ENCODE data around the gene PRKAR2B.
"Not testable (repeated sequence)": the region's sequence is repeated elsewhere in the genome, so short reads cannot be mapped to it uniquely, and the experiment has no call there.

The PRKAR2B gene

GRCh38 chr7:107029061-107029763, 15.3 kb upstream of the PRKAR2B start:
- DNase-seq = no peak

- DNase-seq = no peak
These were observed 14.7 kb upstream of the PRKAR2B start for GRCh38 chr7:107029764-107030286.

- DNase-seq = no peak
These were observed 12.5 kb upstream of the PRKAR2B start for GRCh38 chr7:107032050-107032449.

DNA sequence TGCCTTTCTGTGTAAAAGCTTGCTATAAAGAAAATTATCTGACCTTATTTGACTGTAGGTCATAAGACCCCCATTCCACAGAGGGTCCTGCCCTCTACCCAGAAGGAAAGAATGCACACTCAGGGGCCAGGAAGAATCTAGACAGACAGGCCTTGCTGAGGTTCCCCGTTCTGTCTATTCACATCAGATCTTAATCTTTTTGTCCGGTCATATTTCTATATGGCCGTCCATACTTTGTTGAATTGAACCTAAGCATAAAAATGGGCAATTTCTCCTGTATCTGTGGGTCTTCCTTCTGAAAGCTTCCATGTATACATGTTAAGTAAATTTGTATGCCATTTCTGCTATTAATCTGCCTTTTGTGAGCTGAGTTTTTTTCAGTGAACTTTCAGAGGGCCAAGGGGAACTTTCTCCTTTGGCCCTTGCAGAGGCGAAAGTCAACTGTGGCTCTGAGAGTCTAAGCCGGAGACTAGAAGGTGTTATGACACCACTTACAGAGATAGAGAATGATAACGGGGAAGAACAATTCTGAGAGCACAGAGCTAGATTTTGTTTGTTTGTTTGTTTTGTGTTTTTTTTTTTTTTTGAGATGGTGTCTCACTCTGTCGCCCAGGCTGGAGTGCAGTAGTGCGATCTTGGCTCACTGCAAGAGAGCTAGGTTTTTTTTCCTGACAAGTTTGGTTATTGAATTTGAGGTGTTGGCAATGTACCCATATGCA, 11.6 kb upstream of the PRKAR2B start:
- no peak for DNase-seq

- no peak for DNase-seq
These were observed 10.0 kb upstream of the PRKAR2B start for GRCh38 chr7:107034553-107034952.

GRCh38 chr7:107035446-107035845, 9.1 kb upstream of the PRKAR2B start:
- DNase-seq = no peak

DNA sequence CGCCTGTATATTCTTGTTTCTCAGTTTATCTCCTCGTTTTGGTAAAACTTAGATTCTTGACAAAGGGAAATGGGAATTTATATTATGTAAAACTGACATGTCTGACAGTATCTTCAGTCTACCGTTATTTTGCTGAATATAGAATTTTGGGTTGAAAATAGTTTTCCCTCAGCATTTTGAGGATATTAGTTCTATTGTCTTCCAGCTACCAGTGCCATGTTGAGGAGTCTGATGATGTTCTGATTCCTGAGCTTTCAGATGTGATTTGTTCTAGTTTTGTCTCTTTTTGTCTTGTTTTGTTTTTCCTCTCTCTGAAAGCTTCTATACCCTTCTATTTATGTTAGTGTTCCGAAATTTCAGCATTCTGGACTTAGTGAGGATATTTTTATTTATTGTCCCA, 8.0 kb upstream of the PRKAR2B start:
- no peak for DNase-seq

- DNase-seq = no peak
These were observed 6.5 kb upstream of the PRKAR2B start for GRCh38 chr7:107037717-107038603.

GRCh38 chr7:107039199-107039900, 5.2 kb upstream of the PRKAR2B start:
- no peak for DNase-seq

DNA sequence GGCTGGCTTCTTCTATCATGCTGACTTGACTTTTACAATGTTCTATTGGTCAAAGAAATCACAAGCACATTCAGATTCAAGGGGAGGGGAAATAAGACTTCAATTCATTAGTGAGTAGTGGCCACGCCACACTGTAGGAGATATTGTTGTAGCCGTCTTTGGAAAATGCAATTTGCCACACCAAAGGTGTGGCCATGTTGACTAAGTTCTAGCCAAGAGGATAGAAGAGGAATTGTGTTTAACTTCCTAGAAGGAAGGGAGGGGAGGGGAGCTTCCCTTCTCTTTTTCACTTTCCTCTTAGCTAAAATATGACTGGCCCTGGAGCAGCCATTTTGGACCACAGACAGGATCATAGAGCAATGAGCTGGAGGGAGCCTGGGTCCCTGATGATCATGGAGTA, 3.4 kb upstream of the PRKAR2B start:
- DNase-seq = no peak

- DNase-seq = not testable (repeated sequence)
These were observed 2.7 kb upstream of the PRKAR2B start for GRCh38 chr7:107041764-107042163.

- not testable (repeated sequence) for DNase-seq
These were observed 2.1 kb upstream of the PRKAR2B start for GRCh38 chr7:107042326-107042910.

DNA sequence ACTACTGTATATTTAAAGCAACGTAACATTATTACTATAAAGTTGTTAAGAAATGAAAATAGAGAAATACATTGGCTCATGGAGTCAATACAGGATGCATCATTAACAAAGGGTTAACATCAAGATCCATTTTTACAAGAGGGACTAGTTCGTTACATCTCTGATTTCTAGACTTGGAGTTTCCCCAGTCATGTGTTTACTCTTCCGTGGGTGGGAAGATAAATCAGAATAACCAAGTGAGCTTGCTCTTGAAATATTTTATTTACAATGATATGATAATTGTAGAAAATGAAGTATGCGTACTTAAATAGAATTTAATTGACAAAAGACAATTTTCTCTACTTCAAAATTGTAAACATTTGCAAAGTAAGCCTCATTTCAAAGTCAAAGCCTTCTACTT, 1.0 kb upstream of the PRKAR2B start:
- DNase-seq = no peak

GRCh38 chr7:107043921-107044346, 571 bp upstream of the PRKAR2B start:
- DNase-seq = no peak

DNA sequence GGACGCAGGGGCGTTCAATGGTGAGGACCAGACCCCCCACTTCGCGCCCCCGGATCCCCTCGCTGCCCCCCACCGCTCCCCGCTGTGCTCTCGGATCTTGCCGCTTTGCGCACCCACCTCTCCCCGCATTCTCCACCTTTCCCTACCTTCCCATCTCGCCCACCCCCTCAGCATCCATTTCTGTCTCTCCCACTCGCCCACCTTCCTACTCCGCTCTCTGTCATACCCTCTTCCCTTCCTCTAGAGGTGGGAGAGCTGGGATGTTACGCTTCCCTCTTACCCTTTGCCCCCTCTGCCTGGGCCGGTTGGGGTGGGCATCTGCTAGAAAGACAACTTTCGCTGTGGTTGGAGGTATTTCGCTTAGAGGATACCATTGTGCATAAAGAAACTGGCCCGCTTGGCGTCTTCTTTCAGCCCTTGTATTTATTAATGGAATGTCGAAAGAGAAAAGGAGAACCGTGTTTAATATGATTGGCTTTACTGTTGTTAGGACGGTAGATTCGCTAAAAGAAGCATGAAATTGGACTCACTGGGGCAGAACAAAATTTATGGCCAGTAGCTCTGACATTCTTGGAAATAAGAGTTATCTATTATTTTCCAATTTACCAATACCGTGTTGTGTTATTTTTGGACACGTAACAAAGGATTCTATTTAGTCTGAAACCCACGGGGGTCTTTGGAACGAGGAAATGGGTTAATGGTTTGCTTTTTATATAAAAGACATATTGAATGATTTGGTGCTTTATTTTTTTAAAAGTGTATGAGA, 873 bp downstream of the PRKAR2B start:
- DNase-seq = no peak

DNA sequence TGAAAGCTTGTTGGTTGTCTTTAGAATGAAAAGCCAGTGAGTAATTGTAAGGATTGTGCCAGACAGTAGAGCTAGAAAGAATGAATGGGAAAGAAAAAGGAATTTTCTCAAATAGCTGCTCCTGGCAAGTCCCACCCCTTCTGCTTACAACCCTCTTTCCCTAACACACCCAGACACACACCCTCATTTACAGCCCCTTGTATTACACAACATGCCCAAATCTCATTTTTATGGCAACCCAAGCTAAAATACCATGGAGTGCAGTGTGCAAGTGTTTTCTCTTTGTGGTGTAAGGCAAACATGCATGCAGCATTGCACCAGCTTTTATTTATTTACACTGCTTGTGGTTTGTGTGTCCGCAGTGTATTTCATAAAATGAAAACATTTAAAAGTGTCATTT, 1.5 kb downstream of the PRKAR2B start:
- DNase-seq = no peak

DNA sequence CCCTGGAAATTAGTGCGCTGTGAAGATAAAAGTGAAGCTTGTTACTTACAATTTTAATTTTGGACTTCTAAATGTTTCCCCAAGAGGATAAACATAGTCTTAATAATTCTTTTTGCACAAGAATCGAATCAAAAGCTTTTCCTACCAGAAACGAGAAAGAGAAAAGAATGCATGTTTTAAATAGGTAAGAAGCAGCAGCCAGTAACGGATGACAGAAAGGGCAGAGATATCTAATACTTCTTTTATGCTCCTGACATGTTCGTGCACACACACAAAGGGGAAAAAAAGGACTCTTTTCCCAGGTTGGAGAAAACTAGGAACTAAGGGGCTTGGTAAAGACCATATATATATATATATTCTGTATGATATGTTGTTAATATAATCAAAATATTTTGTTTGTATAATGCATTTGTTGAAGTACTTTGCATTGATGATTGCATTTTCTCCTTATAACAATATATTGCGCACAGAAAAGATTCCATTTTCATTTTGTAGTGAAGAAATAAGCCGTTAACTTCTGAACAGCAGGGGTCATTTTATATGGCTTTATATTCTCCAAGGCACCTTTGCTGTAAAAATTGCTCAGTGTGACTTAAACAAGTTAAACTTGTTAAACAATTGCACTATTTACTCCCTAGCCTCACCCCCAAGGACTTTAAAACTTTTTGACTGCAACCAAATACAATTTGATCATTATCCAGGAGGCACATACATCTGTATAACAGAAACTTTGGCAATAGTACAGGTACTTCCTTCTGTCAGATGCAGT, 2.2 kb downstream of the PRKAR2B start:
- DNase-seq = no peak

DNA sequence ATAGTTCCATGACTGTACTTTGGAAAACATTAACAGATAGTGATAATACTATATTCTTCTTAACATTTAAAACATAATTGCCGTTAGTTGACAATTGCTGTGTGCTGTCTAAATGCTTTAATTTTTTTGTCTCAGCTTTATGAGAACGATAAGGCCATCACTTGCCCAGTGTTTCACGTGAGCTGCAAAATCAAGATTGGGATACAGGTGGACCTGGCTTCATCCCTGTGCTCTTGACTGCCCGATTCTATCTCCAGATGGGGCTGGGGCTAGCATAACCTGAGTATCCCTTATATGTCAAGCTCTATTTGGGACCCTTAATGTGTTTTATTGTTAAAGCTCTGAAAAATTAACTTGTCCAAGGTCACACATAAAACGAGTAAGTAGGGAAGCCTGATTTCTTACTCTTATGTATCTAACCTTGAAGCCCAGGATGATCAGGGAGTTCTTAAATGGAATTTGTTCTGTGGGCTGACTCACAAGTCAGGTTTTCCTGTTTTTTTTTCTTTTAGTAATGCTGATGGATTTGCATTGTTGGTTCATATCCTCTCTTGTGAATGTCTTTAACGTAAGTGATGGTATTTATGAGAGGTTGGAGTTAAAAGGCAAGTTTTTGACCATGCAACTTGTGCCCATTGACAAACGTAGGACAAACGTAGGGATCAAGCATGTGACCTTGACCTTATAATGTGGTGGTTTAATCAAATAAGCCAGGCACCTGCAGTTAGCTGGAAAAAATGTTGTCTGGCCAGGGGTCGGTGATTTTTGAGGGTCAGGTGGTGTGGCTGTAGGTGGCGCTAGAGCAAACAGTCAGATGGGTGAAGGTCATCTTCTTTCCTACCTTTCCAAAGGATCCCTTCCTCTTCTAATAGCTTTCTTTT, 3.6 kb downstream of the PRKAR2B start:
- no peak for DNase-seq

- no peak for DNase-seq
These were observed 4.4 kb downstream of the PRKAR2B start for GRCh38 chr7:107048783-107049418.
